ENCODE results near the gene MIEF1. TPM values are rescaled to one million over a fixed set of nuclear protein-coding genes. Genes with fewer than 3 reads are reported as not detected.

The MIEF1 gene
- total RNA-seq, 1 donor from 2014 or later, result 10.4 TPM

DNA sequence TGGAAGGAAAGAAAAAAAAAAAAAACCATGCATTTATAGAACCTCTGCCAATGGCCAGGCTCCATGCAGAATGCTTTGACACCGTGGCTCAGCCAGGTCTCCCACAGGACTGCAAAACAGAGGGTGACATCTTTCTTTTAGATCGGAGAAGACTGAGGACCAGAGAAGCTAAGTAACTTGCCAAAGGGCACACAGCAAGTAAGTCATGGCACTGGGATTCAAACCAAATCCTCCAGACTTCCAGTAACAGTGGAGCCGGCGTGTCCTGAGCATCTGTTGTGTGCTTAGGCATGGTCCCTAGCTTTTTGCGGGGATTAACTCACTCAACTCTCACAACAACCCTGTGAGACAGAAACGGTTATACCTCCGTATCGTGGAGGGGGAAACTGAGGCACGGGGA is 24.5 kb upstream of the MIEF1 start:
- H3K4me1 ChIP-seq (ENCODE audit: control insufficient read depth in 3 of 3, insufficient read depth in 3 of 3, low read length in 3 of 3), result peaks cover 9 to 20% (median 18%) of the 10 kb centered on the region in 3 donors
- no peaks in the 10 kb centered on the region for H3K9me3 ChIP-seq (ENCODE audit: control insufficient read depth in 3 of 3, low read length in 3 of 3)
- no peak overlapping the region for H3K9ac ChIP-seq (ENCODE audit: low read depth in 1 of 3, low read length in 3 of 3)
- no peaks in the 10 kb centered on the region for H3K36me3 ChIP-seq (ENCODE audit: control insufficient read depth in 3 of 3, insufficient read depth in 3 of 3, low read length in 3 of 3)
- no peak overlapping the region for H3K4me3 ChIP-seq (ENCODE audit: low read length in 3 of 3)
- no peak overlapping the region for H3K27ac ChIP-seq (ENCODE audit: low read depth, low read length)
- H3K27me3 ChIP-seq (ENCODE audit: control insufficient read depth in 3 of 3, insufficient read depth in 3 of 3, low read length in 3 of 3), result peaks cover 0 to 13% (median 2%) of the 10 kb centered on the region in 3 donors

DNA sequence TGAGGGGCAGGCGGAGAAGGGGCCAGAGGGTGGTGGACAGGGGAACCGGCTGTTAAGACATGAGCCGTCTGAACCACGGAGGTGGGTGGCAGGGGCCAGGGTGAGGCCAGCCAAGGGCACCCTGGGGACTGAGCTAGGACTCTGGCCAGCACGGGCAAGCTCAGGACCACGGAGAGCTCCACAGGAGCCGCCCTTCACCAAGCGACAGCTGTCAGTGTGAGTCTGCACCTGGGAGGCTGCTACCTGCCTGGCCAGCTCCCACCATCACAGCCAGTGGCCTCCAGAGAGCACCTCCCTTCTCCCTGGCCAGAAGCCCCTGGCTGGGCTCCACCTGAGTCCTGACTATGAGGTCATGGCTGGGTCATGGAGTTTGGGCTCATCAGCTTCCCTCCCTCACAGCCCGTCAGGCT is 23.6 kb upstream of the MIEF1 start:
- no peak overlapping the region for H3K9ac ChIP-seq (ENCODE audit: low read depth in 1 of 3, low read length in 3 of 3)
- H3K27ac ChIP-seq (ENCODE audit: low read depth, low read length), result no peak overlapping the region
- H3K27me3 ChIP-seq (ENCODE audit: control insufficient read depth in 3 of 3, insufficient read depth in 3 of 3, low read length in 3 of 3), result peaks cover 0 to 13% (median 0%) of the 10 kb centered on the region in 3 donors
- H3K36me3 ChIP-seq (ENCODE audit: control insufficient read depth in 3 of 3, insufficient read depth in 3 of 3, low read length in 3 of 3), result no peaks in the 10 kb centered on the region
- H3K9me3 ChIP-seq (ENCODE audit: control insufficient read depth in 3 of 3, low read length in 3 of 3), result no peaks in the 10 kb centered on the region
- peaks cover under 1 to 11% (median 11%) of the 10 kb centered on the region in 3 donors for H3K4me1 ChIP-seq (ENCODE audit: control insufficient read depth in 3 of 3, insufficient read depth in 3 of 3, low read length in 3 of 3)
- H3K4me3 ChIP-seq (ENCODE audit: low read length in 3 of 3), result no peak overlapping the region

DNA sequence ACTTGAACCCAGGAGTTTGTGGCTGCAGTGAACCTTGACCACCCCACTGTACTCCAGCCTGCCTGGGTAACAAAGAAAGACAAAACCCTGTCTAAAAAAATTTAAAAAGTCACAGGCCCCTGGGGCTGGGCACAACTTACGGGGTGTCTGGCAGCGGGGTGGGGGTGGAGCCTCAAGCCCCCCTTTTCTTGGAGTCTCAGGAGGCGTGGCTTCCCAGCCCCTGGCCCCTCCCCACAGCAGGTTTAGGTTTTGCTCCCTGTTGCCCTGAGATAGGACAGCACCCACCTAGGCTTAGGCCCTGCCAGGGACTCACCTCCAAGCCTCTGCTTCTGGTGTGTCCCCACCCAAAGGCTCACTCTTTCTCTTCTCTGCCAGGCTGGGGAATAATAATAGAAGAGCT is 22.8 kb upstream of the MIEF1 start:
- H3K4me1 ChIP-seq (ENCODE audit: control insufficient read depth in 3 of 3, insufficient read depth in 3 of 3, low read length in 3 of 3), result peaks cover 0 to 9% (median 9%) of the 10 kb centered on the region in 3 donors

DNA sequence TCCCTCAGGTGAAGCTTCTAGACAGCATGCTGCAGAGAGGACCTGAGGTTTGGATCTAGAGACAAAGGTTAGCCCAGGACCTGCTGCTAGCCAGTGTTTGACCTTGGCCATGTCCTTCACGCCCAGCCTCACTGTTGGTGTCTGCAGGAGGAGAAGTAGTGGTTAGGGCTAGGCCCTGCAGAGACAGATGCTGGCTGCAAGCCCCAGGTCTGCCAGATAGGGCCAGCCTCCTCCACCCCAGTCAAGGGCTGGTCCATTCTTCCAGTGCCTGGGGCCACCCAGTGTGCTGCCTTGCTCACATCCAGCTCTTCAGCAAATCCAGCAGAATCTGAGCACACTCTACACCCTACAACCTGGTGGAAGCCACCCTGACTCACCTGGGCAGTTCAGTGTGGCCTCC is 21.5 kb upstream of the MIEF1 start:
- Histone ChIP-seq H3K27ac (ENCODE audit: low read depth, low read length) (no peak overlapping the region), H3K9ac (ENCODE audit: low read depth in 1 of 3, low read length in 3 of 3) (no peak overlapping the region), H3K9me3 (ENCODE audit: control insufficient read depth in 3 of 3, low read length in 3 of 3) (no peaks in the 10 kb centered on the region)

More for the DNA sequence above, 22.8 kb upstream of the MIEF1 start:
- Histone ChIP-seq H3K27ac (ENCODE audit: low read depth, low read length) (no peak overlapping the region), H3K4me3 (ENCODE audit: low read length in 3 of 3) (no peak overlapping the region), H3K9me3 (ENCODE audit: control insufficient read depth in 3 of 3, low read length in 3 of 3) (no peaks in the 10 kb centered on the region), H3K36me3 (ENCODE audit: control insufficient read depth in 3 of 3, insufficient read depth in 3 of 3, low read length in 3 of 3) (no peaks in the 10 kb centered on the region), H3K9ac (ENCODE audit: low read depth in 1 of 3, low read length in 3 of 3) (no peak overlapping the region), H3K27me3 (ENCODE audit: control insufficient read depth in 3 of 3, insufficient read depth in 3 of 3, low read length in 3 of 3) (peaks cover 0 to 13% (median 0%) of the 10 kb centered on the region in 3 donors)

DNA sequence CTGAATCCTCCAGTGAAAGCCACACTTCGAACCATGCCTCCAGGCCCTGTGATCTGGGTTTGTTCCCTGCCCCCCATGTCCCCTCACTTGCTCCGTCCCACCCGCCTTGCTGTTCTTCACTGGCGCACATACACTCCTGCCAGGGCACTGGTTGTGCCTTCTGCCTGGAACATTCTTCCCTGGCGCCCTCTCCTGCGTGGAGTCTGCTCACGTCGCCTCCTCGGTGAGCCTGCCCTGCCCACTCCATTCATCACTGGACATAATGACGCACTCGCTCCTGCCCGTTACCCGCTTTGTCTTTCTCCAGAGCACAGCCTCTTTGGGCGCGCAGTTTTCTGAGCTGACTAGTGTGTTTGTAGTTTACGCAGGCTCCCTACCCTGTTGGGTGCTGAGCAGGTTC is 21.0 kb upstream of the MIEF1 start:
- Histone ChIP-seq H3K27ac (ENCODE audit: low read depth, low read length) (no peak overlapping the region), H3K27me3 (ENCODE audit: control insufficient read depth in 3 of 3, insufficient read depth in 3 of 3, low read length in 3 of 3) (peaks cover 0 to 13% (median 0%) of the 10 kb centered on the region in 3 donors), H3K9me3 (ENCODE audit: control insufficient read depth in 3 of 3, low read length in 3 of 3) (no peaks in the 10 kb centered on the region), H3K4me3 (ENCODE audit: low read length in 3 of 3) (no peak overlapping the region), H3K4me1 (ENCODE audit: control insufficient read depth in 3 of 3, insufficient read depth in 3 of 3, low read length in 3 of 3) (peaks cover 0 to 3% (median 0%) of the 10 kb centered on the region in 3 donors), H3K36me3 (ENCODE audit: control insufficient read depth in 3 of 3, insufficient read depth in 3 of 3, low read length in 3 of 3) (no peaks in the 10 kb centered on the region), H3K9ac (ENCODE audit: low read depth in 1 of 3, low read length in 3 of 3) (no peak overlapping the region)

More for the DNA sequence above, 21.5 kb upstream of the MIEF1 start:
- Histone ChIP-seq H3K36me3 (ENCODE audit: control insufficient read depth in 3 of 3, insufficient read depth in 3 of 3, low read length in 3 of 3) (no peaks in the 10 kb centered on the region), H3K4me1 (ENCODE audit: control insufficient read depth in 3 of 3, insufficient read depth in 3 of 3, low read length in 3 of 3) (peaks cover 0 to 3% (median under 1%) of the 10 kb centered on the region in 3 donors), H3K27me3 (ENCODE audit: control insufficient read depth in 3 of 3, insufficient read depth in 3 of 3, low read length in 3 of 3) (peaks cover 0 to 13% (median 0%) of the 10 kb centered on the region in 3 donors), H3K4me3 (ENCODE audit: low read length in 3 of 3) (no peak overlapping the region)

DNA sequence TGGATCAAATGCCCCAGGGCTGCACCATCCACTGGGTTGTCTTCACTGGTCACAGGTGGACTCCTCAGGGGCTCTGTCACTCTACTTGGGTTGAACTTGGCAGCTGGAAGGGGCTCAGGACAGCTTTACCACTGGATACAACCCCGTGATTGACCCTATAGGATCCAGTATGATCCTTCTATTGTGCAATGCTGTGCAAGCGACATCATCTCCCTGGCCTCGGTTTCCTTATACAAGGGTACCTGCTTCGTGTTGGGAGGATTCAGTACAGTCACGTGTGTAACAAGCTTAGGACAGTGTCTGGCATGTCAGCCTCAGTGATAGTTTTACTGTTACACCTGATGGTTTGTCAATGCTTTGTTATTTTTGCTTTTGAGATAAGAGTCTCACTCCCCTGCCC is 20.5 kb upstream of the MIEF1 start:
- H3K9ac ChIP-seq (ENCODE audit: low read depth in 1 of 3, low read length in 3 of 3), result no peak overlapping the region
- H3K4me1 ChIP-seq (ENCODE audit: control insufficient read depth in 3 of 3, insufficient read depth in 3 of 3, low read length in 3 of 3), result peaks cover 0 to 3% (median 0%) of the 10 kb centered on the region in 3 donors
- no peaks in the 10 kb centered on the region for H3K9me3 ChIP-seq (ENCODE audit: control insufficient read depth in 3 of 3, low read length in 3 of 3)
- no peak overlapping the region for H3K27ac ChIP-seq (ENCODE audit: low read depth, low read length)
- no peak overlapping the region for H3K4me3 ChIP-seq (ENCODE audit: low read length in 3 of 3)
- no peaks in the 10 kb centered on the region for H3K36me3 ChIP-seq (ENCODE audit: control insufficient read depth in 3 of 3, insufficient read depth in 3 of 3, low read length in 3 of 3)
- peaks cover 0 to 13% (median 0%) of the 10 kb centered on the region in 3 donors for H3K27me3 ChIP-seq (ENCODE audit: control insufficient read depth in 3 of 3, insufficient read depth in 3 of 3, low read length in 3 of 3)

DNA sequence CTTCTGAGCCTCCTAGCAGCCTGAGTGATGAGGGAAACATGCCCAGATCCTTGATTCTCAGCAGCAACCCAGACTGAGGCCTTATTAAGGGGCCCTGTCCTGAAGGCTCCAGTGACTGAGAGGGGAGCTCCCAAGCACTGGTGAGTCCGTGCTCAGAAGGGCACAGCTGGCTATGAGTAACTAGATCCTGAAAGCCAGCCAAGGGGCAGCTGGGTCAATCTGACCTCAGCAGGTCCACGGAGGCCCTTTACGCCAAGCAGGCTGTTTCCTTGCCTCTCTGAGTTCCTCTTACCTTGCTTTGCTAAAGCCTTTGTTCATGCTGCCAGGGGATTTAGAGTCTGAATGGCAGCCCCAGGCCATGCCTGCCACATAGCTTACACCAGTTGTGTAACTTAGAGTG is 19.3 kb upstream of the MIEF1 start:
- H3K4me1 ChIP-seq (ENCODE audit: control insufficient read depth in 3 of 3, insufficient read depth in 3 of 3, low read length in 3 of 3), result peaks cover 0 to 2% (median 0%) of the 10 kb centered on the region in 3 donors
- H3K27me3 ChIP-seq (ENCODE audit: control insufficient read depth in 3 of 3, insufficient read depth in 3 of 3, low read length in 3 of 3), result peaks cover 0 to 12% (median 0%) of the 10 kb centered on the region in 3 donors
- H3K36me3 ChIP-seq (ENCODE audit: control insufficient read depth in 3 of 3, insufficient read depth in 3 of 3, low read length in 3 of 3), result no peaks in the 10 kb centered on the region
- H3K9me3 ChIP-seq (ENCODE audit: control insufficient read depth in 3 of 3, low read length in 3 of 3), result no peaks in the 10 kb centered on the region
- H3K9ac ChIP-seq (ENCODE audit: low read depth in 1 of 3, low read length in 3 of 3), result no peak overlapping the region
- H3K27ac ChIP-seq (ENCODE audit: low read depth, low read length), result no peak overlapping the region
- no peak overlapping the region for H3K4me3 ChIP-seq (ENCODE audit: low read length in 3 of 3)

DNA sequence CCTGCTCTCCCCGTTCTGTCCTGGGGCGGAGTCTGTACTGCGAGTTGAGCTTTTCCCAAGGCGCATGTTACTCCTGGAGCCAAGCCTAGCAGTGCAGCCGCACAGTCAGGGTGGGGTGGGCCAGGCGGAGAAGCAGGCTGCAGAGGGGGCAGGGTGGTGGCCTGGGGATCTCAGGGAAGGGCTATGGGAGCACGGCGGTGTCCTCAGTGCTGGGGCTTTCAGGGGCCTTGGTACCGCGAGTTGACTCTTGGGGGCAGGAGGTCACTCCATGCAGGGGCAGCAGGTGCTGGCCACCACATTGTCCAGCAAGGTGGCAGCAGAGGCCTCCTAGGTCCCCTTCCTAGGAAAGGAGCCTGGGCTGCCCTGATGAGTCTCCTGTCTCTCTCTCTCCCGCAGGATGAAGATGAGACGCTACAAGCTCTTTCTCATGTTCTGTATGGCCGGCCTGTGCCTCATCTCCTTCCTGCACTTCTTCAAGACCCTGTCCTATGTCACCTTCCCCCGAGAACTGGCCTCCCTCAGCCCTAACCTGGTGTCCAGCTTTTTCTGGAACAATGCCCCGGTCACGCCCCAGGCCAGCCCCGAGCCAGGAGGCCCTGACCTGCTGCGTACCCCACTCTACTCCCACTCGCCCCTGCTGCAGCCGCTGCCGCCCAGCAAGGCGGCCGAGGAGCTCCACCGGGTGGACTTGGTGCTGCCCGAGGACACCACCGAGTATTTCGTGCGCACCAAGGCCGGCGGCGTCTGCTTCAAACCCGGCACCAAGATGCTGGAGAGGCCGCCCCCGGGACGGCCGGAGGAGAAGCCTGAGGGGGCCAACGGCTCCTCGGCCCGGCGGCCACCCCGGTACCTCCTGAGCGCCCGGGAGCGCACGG is 14.9 kb upstream of the MIEF1 start:
- Histone ChIP-seq H3K4me3 (ENCODE audit: low read length in 3 of 3) (no peak overlapping the region), H3K27me3 (ENCODE audit: control insufficient read depth in 3 of 3, insufficient read depth in 3 of 3, low read length in 3 of 3) (no peaks in the 10 kb centered on the region), H3K27ac (ENCODE audit: low read depth, low read length) (no peak overlapping the region), H3K9ac (ENCODE audit: low read depth in 1 of 3, low read length in 3 of 3) (no peak overlapping the region), H3K4me1 (ENCODE audit: control insufficient read depth in 3 of 3, insufficient read depth in 3 of 3, low read length in 3 of 3) (peaks cover 0 to 11% (median 4%) of the 10 kb centered on the region in 3 donors), H3K9me3 (ENCODE audit: control insufficient read depth in 3 of 3, low read length in 3 of 3) (no peaks in the 10 kb centered on the region), H3K36me3 (ENCODE audit: control insufficient read depth in 3 of 3, insufficient read depth in 3 of 3, low read length in 3 of 3) (peaks cover 0 to 1% (median 0%) of the 10 kb centered on the region in 3 donors)

DNA sequence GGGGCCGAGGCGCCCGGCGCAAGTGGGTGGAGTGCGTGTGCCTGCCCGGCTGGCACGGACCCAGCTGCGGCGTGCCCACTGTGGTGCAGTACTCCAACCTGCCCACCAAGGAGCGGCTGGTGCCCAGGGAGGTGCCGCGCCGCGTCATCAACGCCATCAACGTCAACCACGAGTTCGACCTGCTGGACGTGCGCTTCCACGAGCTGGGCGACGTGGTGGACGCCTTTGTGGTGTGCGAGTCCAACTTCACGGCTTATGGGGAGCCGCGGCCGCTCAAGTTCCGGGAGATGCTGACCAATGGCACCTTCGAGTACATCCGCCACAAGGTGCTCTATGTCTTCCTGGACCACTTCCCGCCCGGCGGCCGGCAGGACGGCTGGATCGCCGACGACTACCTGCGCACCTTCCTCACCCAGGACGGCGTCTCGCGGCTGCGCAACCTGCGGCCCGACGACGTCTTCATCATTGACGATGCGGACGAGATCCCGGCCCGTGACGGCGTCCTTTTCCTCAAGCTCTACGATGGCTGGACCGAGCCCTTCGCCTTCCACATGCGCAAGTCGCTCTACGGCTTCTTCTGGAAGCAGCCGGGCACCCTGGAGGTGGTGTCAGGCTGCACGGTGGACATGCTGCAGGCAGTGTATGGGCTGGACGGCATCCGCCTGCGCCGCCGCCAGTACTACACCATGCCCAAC is 14.1 kb upstream of the MIEF1 start:
- Histone ChIP-seq H3K4me3 (ENCODE audit: low read length in 3 of 3) (no peak overlapping the region), H3K4me1 (ENCODE audit: control insufficient read depth in 3 of 3, insufficient read depth in 3 of 3, low read length in 3 of 3) (peaks cover 0 to 11% (median 4%) of the 10 kb centered on the region in 3 donors), H3K9me3 (ENCODE audit: control insufficient read depth in 3 of 3, low read length in 3 of 3) (no peaks in the 10 kb centered on the region), H3K36me3 (ENCODE audit: control insufficient read depth in 3 of 3, insufficient read depth in 3 of 3, low read length in 3 of 3) (peaks cover 0 to 1% (median 0%) of the 10 kb centered on the region in 3 donors), H3K9ac (ENCODE audit: low read depth in 1 of 3, low read length in 3 of 3) (no peak overlapping the region), H3K27ac (ENCODE audit: low read depth, low read length) (no peak overlapping the region), H3K27me3 (ENCODE audit: control insufficient read depth in 3 of 3, insufficient read depth in 3 of 3, low read length in 3 of 3) (no peaks in the 10 kb centered on the region)

All from skeletal muscle tissue (tissue), 4 donors.